GM21515 (cell line): Measurements from ENCODE around the gene KDELR1.
"Not testable (repeated sequence)": the region's sequence is repeated elsewhere in the genome, so short reads cannot be mapped to it uniquely, and the experiment has no call there.

Experiments
- ATAC-seq: cut with Tn5 transposase; IDR thresholded peaks from one replicate; pipeline ENCODE4 v1.9.1; 2021; ENCODE audit not compliant: unreplicated experiment

Gene KDELR1

GRCh38 chr19:48397263-48398101 lies 6.1 kb upstream of the KDELR1 start:
- no peak for ATAC-seq

- ATAC-seq: no peak
Measured at GRCh38 chr19:48396824-48397176, 5.4 kb upstream of the KDELR1 start.

DNA sequence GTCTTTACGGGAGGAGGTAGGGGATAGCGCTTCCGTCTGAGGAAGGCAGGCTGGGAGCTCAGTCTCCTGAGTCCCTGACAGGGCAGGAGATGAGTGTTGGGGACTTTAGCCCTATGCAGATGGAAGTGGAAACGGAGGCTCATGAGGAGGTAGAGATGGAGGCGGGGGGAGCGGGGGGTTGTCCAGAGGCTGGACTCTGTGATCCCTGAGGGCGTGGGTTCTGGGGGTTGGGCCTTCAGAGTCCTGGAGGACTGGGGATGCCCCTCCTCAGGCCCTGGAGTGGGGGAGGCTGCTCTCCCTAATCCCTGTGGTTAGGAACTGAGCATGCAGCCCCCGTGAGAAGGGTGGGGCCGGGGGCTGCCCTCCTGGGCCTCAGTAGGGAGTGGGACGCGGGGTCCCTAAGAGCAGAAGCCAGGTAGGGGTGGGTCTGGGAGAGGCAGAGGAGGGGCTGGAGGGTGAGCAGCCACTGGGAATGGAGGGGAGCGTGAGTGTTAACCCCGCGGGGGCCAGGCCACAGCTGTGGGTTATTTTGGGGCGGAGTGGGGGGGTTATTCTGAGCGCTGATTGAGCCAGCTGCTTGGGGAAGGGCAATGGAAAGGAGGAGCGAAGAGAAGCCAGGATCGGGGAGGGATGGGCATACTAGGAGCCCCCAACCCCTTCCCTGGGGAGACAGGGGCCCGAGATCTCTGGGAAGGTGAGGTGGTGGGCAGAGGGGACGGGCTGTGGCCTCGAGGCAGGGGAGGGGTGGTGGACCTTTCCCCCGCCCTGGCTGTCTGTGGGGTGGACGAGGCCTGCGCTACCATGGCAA lies 4.9 kb upstream of the KDELR1 start:
- no peak for ATAC-seq

DNA sequence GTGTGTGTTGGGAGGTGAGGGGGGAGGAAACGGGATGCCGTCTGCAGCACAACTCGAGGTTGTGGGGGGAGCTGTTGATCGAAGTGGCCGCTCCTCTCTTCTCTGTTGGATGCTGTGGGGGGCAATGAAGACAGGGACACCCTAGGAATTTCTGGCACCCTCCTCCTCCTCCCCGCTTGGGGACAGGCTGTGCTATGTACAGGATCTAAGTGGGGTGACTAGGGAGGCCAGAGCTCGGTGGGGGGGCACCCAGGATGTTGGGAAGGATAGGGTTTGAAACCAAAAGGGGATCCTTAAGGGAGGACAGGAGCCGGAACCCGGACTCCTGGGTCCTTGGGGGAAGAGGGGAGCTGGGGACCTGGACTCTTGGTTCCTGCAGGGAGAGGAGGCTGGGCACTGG lies 4.1 kb upstream of the KDELR1 start:
- no peak for ATAC-seq

DNA sequence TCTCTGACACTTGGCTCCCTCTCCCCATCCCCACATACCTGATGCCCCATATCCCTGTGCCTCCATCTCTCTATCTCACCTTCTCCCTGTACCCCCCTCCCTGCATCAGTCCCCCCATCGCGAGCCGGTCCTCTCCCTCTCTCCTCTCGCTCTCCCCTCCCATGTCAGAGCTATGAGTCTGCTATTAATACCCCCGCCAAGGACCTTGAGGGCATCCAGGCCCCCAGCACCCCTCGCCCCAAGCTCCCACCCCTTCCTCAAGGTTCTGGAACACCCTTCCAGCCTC lies 3.8 kb upstream of the KDELR1 start:
- no peak for ATAC-seq

DNA sequence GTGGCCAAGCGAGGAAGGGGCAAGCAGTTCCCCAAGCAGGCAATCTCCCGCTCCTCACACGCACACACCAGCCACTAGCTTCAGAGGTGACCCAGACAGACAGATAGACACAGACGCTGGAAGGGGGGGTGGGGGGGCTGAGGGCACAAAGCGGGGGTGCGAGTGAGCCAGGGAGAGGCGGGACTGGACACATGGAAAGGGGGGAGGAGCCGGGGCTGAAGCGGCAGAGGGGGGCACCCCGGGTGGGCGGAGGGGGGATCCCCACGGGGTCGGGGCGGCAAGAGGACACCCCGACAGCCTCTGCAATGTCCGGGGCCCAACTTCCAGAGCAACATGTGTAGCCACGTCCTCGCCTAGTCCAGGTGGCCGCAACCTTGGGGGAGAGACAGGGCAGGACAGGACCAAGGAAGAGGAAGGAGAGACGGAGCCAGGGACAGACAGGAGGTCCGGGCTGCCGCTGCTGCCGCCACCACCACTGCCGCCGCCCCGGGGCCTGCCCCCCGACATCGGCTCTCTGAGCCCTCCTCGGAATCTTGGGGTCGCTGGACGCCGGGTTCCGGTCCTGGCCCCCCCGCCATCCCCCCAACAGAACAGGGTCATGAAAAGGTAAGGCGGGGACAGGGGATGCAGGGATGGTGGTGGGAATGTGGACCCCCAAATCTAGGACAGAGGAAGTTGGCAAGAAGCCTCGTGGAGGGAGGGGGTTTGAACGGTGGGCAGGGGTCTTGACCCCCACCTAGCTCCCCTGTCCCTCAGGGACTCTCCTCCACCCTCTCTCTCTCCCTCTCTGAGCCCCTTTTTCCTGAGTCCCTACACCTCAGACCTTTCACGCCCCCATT lies 3.2 kb upstream of the KDELR1 start:
- no peak for ATAC-seq

DNA sequence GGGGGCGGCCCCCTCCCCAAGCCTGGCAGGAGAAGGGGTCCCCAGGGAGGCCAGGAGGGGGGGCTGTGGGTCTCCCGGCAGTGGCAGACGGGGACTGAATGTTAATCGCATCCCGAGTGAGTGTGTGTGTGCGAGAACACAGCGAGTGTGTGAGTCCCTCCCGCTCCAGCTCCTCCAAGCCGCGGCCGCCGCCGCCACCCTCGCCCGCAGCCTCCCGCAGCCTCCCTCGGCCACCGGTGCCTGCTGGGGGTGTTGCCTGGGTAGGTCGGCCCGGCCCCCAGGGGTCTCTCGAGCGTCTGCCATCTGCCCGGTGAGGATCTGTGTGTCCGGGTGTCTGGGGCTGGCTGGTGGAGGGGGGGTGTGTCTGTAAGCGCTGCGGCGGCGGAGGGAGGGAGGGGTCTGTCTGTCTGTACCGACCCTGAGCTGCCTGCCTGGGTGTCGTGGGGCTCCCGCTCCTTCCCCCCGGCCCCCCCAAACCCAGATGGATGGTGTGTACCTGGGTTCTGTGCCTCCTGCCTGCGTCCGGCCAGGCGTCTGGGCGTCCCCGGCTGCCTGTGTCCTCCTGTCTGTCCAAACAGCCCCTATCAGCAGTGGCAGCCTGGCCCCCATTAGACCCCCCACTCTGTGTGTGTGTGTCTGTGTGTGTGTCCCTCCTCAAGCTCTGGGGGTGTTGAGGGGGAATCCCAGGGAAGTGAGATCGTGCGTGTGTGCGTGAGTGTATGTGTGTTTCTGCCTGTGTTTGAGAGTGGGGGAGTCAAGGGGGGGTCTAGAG lies 2.4 kb upstream of the KDELR1 start, which contains the start of gene GRIN2D:
GRIN2D (plus strand) TSS at position 110 of the 772 bp plus-strand sequence. CDS start 4,725 bp downstream, outside the sequence.
- no peak for ATAC-seq

GRCh38 chr19:48392860-48393558 lies 1.7 kb upstream of the KDELR1 start:
- ATAC-seq: no peak

GRCh38 chr19:48392006-48392344 lies 624 bp upstream of the KDELR1 start:
- ATAC-seq: not testable (repeated sequence)

DNA sequence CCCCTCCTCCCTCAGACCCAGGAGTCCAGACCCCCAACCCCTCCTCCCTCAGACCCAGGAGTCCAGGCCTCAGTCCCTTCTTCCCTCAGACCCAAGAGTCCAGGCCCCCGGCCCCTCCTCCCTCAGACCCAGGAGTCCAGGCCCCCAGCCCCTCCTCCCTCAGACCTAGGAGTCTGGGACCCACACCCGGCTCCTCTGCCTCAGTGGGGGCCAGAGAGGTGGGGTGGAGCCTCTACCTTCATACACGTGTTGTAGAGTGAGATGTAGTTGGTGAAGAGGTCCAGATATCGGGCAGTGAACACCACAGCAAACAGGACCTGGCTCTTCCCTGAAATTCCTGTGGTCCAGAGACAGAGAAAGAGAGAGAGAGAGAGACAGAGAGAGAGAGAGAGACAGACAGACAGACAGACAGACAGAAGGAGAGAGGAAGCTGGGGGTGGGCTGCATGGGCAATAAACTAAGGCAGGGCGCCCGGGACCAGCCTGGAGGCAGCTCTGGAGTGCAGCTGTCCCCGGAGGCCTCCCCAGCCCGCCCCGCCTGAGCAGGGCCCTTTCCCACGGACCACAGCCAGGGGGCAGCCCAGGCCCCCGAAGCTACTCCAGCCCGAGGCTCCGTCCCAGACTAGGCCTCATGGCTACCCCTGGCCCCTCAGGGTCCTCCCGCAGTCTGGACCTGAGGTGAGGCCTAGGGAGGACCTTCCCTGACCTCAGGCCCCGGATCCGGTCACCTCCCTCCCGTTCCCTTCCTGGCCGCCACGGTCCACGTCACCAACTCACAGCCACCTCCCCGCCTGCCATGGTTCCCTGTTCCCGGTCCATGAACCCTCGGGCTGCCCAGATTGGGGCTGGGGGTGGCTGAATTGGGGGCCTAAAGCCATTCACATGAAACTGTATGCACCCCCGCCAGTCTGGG lies 907 bp downstream of the KDELR1 start:
- no peak for ATAC-seq

DNA sequence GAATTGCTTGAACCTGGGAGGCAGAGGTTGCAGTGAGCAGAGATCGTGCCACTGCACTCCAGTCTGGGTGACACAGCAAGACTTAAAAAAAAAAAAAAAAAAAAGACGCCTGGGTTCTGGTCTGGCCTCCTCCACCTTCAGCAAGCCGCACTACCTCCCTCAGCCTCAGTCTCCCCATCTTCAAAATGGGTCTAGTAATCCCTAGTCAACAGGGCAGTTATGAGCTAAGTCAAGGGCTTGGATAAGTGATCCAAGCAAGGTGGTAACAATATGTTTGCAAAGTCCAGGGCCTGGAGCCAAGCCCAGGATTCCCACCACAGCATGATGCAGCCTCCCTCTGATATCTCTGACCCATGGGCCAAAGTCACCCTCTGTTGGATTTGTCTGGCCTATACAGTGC lies 4.4 kb downstream of the KDELR1 start:
- ATAC-seq: no peak

GRCh38 chr19:48385461-48386087 lies 5.8 kb downstream of the KDELR1 start:
- no peak for ATAC-seq

DNA sequence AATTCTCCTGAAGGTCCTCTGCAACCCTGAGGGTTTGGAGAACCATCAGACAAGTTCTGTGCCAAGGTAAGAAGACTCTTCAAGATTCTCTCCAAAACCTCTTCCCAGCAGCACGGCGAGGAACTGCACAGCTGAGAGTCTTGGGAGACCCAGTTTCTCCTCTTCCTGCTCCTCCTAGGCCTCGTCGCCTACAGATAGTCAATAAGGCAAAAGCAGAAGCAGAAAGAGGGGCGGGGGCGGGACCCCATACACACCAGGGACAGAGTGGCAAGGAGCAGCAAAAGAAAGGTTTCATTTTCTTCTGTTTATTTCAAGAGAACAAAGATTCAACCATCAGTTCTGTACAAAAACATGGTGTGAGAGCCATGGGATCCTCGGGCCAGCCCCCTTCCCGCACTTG lies 9.1 kb downstream of the KDELR1 start:
- ATAC-seq: no peak

GRCh38 chr19:48381178-48381950 lies 10.0 kb downstream of the KDELR1 start:
- no peak for ATAC-seq

DNA sequence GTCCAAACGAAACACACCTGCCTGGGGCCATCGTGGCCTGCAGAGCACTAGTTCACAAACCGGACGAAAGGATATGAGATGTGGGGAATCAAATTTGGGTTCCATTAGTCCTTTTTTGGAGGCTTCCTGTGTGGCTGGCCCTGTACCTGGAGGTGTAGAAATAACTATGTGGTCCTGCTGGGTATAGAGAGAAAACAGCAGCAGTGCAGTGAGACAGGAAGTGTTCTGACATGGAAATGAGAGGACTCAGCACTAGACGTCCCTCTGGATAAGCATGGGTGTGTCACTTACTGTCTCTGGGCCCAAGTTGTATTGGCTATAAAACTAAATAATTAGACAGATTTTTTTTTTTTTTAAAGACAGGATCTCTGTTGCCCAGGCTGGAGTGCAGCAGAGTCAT lies 12.3 kb downstream of the KDELR1 start:
- no peak for ATAC-seq

- no peak for ATAC-seq
Measured at GRCh38 chr19:48378194-48378570, 13.2 kb downstream of the KDELR1 start.

- ATAC-seq: no peak
Measured at GRCh38 chr19:48373567-48373966, 17.8 kb downstream of the KDELR1 start.

GRCh38 chr19:48372904-48373303 lies 18.4 kb downstream of the KDELR1 start:
- ATAC-seq: no peak
